NCI-H510A (cell line): Measurements from ENCODE around the gene RNF144B.
"Not testable (repeated sequence)": the region's sequence is repeated elsewhere in the genome, so short reads cannot be mapped to it uniquely, and the experiment has no call there.

ENCODE experiments used
- DNase-seq: peaks from one replicate; lab custom pipeline; 2025; lab: John Stamatoyannopoulos, UW

RNF144B gene

GRCh38 chr6:18445228-18445627 is 58.1 kb downstream of the RNF144B start:
- DNase-seq = no peak

GRCh38 chr6:18446771-18447170 is 59.6 kb downstream of the RNF144B start:
- no peak for DNase-seq

GRCh38 chr6:18447552-18447951 is 60.4 kb downstream of the RNF144B start:
- DNase-seq = no peak

GRCh38 chr6:18451756-18452155 is 64.6 kb downstream of the RNF144B start:
- no peak for DNase-seq

- no peak for DNase-seq
Observed at GRCh38 chr6:18454446-18454845, 67.3 kb downstream of the RNF144B start.

GRCh38 chr6:18457065-18457737 is 70.1 kb downstream of the RNF144B start:
- DNase-seq = no peak

GRCh38 chr6:18458086-18458485 is 70.9 kb downstream of the RNF144B start:
- not testable (repeated sequence) for DNase-seq

GRCh38 chr6:18463429-18463828 is 76.3 kb downstream of the RNF144B start:
- DNase-seq = no peak

- no peak for DNase-seq
Observed at GRCh38 chr6:18464176-18464575, 77.0 kb downstream of the RNF144B start.

- DNase-seq = no peak
Observed at GRCh38 chr6:18465410-18466154, 78.4 kb downstream of the RNF144B start.

- DNase-seq = no peak
Observed at GRCh38 chr6:18467741-18468502, 80.8 kb downstream of the RNF144B start.

GRCh38 chr6:18468503-18468843 is 81.3 kb downstream of the RNF144B start:
- no peak for DNase-seq

- no peak for DNase-seq
Observed at GRCh38 chr6:18469536-18469935, 82.4 kb downstream of the RNF144B start.

GRCh38 chr6:18471232-18471964 is 84.2 kb downstream of the RNF144B start:
- DNase-seq = no peak

- DNase-seq = no peak
Observed at GRCh38 chr6:18472941-18473340, 85.8 kb downstream of the RNF144B start.

- no peak for DNase-seq
Observed at GRCh38 chr6:18473755-18474154, 86.6 kb downstream of the RNF144B start.

- DNase-seq = no peak
Observed at GRCh38 chr6:18477301-18477941, 90.3 kb downstream of the RNF144B start.

- no peak for DNase-seq
Observed at GRCh38 chr6:18478610-18479009, 91.5 kb downstream of the RNF144B start.

- DNase-seq = no peak
Observed at GRCh38 chr6:18481870-18482269, 94.7 kb downstream of the RNF144B start.

- DNase-seq = no peak
Observed at GRCh38 chr6:18485660-18486435, 98.7 kb downstream of the RNF144B start.

- DNase-seq = no peak
Observed at GRCh38 chr6:18488004-18488403, 100.9 kb downstream of the RNF144B start.
